ENCODE measurements around the gene XPO4.

XPO4 gene

GRCh38 chr13:20727856-20728255, 174.7 kb downstream of the XPO4 start:
- no peaks in the 10 kb centered on the region for H3F3A ChIP-seq (ENCODE audit: insufficient read depth)
- no peak for TF ChIP-seq EZH2phosphoT487 (conservative IDR thresholded peaks at IDR 0.05; ENCODE audit: low read length)
- no peak for TF ChIP-seq CTCF (IDR thresholded peaks at IDR 0.05; ENCODE audit: insufficient read depth, low read length, poor library complexity, severe bottlenecking)
- no peaks in the 10 kb centered on the region for H3K9me3 ChIP-seq (ENCODE audit: insufficient read depth, low read length)
- H3K4me3 ChIP-seq (ENCODE audit: insufficient read depth, low read length, poor library complexity, severe bottlenecking): no peak overlapping the region
- H3K9me2 ChIP-seq (replicated peaks; ENCODE audit: insufficient read depth, low read length): no peaks in the 10 kb centered on the region
- no peak overlapping the region for H3K27ac ChIP-seq (ENCODE audit: low read depth, low read length)
- no peaks in the 10 kb centered on the region for H3K36me3 ChIP-seq (ENCODE audit: low read length)
- no peak overlapping the region for H3K4me2 ChIP-seq (ENCODE audit: low read depth, low read length, poor library complexity, severe bottlenecking)
- no peaks in the 10 kb centered on the region for H3K79me2 ChIP-seq (ENCODE audit: insufficient read depth, low read length)
- no peaks in the 10 kb centered on the region for H4K20me1 ChIP-seq (ENCODE audit: low read depth, low read length)
- no peaks in the 10 kb centered on the region for H3K27me3 ChIP-seq (ENCODE audit: low read length)
- H2AFZ ChIP-seq (ENCODE audit: low read depth, low read length, severe bottlenecking): no peak overlapping the region
- H3K9ac ChIP-seq (ENCODE audit: low read length): no peak overlapping the region

Data from SU-DHL-6 (cell line).